Hepatocyte (in vitro differentiated cells): Measurements from ENCODE around the gene EXOC7. TPM values are rescaled to one million over a fixed set of nuclear protein-coding genes. Genes with fewer than 3 reads are reported as not detected.

Source experiments
- DNase-seq: peaks from one replicate; pipeline ENCODE4 v3.0.0-alpha.2; 2016; ENCODE audit warnings: low spot score
- H2AFZ ChIP-seq: fragments of 200-600 bp; sonication (generic); 2 replicates; pipeline ENCODE4 v1.6.0; 2016; ENCODE audit warnings: antibody characterized with exemption, mild to moderate bottlenecking
- H3K27ac ChIP-seq: fragments of 200-600 bp; sonication (generic); 2 replicates; pipeline ENCODE4 v1.5.1; 2016; ENCODE audit warnings: mild to moderate bottlenecking
- H3K27me3 ChIP-seq: fragments of 200-600 bp; sonication (generic); 2 replicates; pipeline ENCODE4 v1.6.1; 2016
- H3K36me3 ChIP-seq: fragments of 200-600 bp; sonication (generic); replicated peaks from 2 replicates; pipeline ENCODE4 v1.5.1; 2016; ENCODE audit warnings: low read depth; ENCODE audit not compliant: insufficient read depth
- H3K4me1 ChIP-seq: fragments of 200-600 bp; sonication (generic); 2 replicates; pipeline ENCODE4 v1.5.1; 2016; ENCODE audit warnings: mild to moderate bottlenecking, moderate library complexity; ENCODE audit not compliant: insufficient read depth
- H3K4me2 ChIP-seq: fragments of 200-600 bp; sonication (generic); 2 replicates; pipeline ENCODE4 v1.6.0; 2016
- H3K4me3 ChIP-seq: fragments of 200-600 bp; sonication (generic); 2 replicates; pipeline ENCODE4 v1.5.1; 2016; ENCODE audit warnings: mild to moderate bottlenecking
- H3K79me2 ChIP-seq: fragments of 200-600 bp; sonication (generic); 2 replicates; pipeline ENCODE4 v1.6.0; 2017; ENCODE audit warnings: mild to moderate bottlenecking
- H3K9me2 ChIP-seq: fragments of 200-600 bp; sonication (generic); replicated peaks from 2 replicates; pipeline ENCODE4 v1.6.0; 2017; ENCODE audit warnings: mild to moderate bottlenecking; ENCODE audit not compliant: insufficient read depth
- H3K9me3 ChIP-seq: fragments of 200-600 bp; sonication (generic); 2 replicates; pipeline ENCODE4 v1.5.1; 2016; ENCODE audit warnings: low read depth, mild to moderate bottlenecking
- H4K20me1 ChIP-seq: fragments of 200-600 bp; sonication (generic); 2 replicates; pipeline ENCODE4 v1.6.0; 2016; ENCODE audit warnings: mild to moderate bottlenecking; ENCODE audit not compliant: insufficient read depth, poor library complexity, severe bottlenecking
- CTCF ChIP-seq: fragments of 200-600 bp; sonication (generic); IDR thresholded peaks from 2 replicates; pipeline ENCODE4 v1.5.1; 2016; ENCODE audit warnings: antibody characterized with exemption, mild to moderate bottlenecking; ENCODE audit not compliant: poor library complexity
- EZH2 ChIP-seq: fragments of 200-600 bp; sonication (generic); IDR thresholded peaks from 2 replicates; pipeline ENCODE4 v1.6.1; 2016; ENCODE audit warnings: antibody characterized with exemption, mild to moderate bottlenecking, borderline replicate concordance
- EZH2phosphoT487 ChIP-seq: fragments of 200-600 bp; sonication (generic); IDR thresholded peaks from one replicate; pipeline ENCODE4 v1.6.1; 2018; ENCODE audit warnings: antibody characterized with exemption, mild to moderate bottlenecking, low read depth, moderate library complexity; ENCODE audit not compliant: unreplicated experiment, severe bottlenecking
- WGBS: methylation state at CpG from one replicate; pipeline ENCODE4 v1.1.6; 2016; ENCODE audit warnings: low lambda C conversion rate; ENCODE audit errors: missing lambda C conversion rate; 5-methylcytosine and 5-hydroxymethylcytosine counted together
- polyA plus RNA-seq: library from polyadenylated mRNA; unstranded; fragments of >200 nt; fragmentation: Nextera tagmentation; extraction: Ambion mirVana; gene quantifications from 2 replicates; pipeline ENCODE4 v1.2.1, GENCODE V29; 2016
- total RNA-seq: library from RNA; depleted of rRNA; stranded (reverse); fragments of >200 nt; gene quantifications from 2 replicates; pipeline ENCODE4 v1.2.3, GENCODE V29; 2014

EXOC7 gene
- total and polyA plus RNA-seq, 2 experiments from 2014 or later = 92.9 to 95.6 TPM

GRCh38 chr17:76131051-76131691 lies 27.6 kb upstream of the EXOC7 start:
- H3K4me1 ChIP-seq = peaks cover 14% of the 10 kb centered on the region
- no peaks in the 10 kb centered on the region for H4K20me1 ChIP-seq
- no peak for DNase-seq
- H3K36me3 ChIP-seq = no peaks in the 10 kb centered on the region
- H3K27ac ChIP-seq = no peak overlapping the region
- TF ChIP-seq EZH2phosphoT487 (no peak), CTCF (no peak), EZH2 (no peak)
- 52% methylated on average over 18 of the region's 21 CpGs for WGBS
- no peak overlapping the region for H3K4me2 ChIP-seq
- no peak overlapping the region for H3K4me3 ChIP-seq
- H2AFZ ChIP-seq = no peak overlapping the region
- H3K9me2 ChIP-seq = no peaks in the 10 kb centered on the region
- peaks cover 38% of the 10 kb centered on the region for H3K27me3 ChIP-seq
- H3K9me3 ChIP-seq = no peaks in the 10 kb centered on the region
- no peaks in the 10 kb centered on the region for H3K79me2 ChIP-seq

DNA sequence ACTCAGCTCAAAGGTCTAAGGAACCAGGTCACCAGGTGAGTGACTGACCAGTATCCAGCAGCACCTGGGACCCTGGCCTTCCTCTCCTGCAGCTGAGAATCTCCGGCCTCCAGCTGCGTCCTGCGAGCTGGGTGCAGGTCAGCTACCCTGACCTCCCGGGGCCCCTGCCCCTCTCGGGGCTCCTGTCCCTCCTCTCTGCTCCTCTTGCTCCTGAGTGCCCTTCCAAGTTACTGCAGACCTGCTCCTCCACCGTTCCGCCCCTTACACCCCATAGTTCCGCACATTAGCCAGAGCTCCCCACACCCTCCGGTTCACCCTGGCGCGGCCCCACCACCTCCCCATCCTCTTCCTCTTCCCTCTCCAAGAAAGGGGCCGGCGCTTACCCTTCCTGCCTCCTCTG lies 26.9 kb upstream of the EXOC7 start:
- DNase-seq = no peak
- Histone ChIP-seq H3K79me2 (no peaks in the 10 kb centered on the region), H3K4me2 (no peak overlapping the region), H3K27me3 (peaks cover 36% of the 10 kb centered on the region), H3K9me3 (no peaks in the 10 kb centered on the region), H2AFZ (no peak overlapping the region), H3K27ac (no peak overlapping the region), H3K4me3 (no peak overlapping the region), H4K20me1 (no peaks in the 10 kb centered on the region), H3K9me2 (no peaks in the 10 kb centered on the region), H3K36me3 (no peaks in the 10 kb centered on the region), H3K4me1 (peaks cover 14% of the 10 kb centered on the region)
- no peak for TF ChIP-seq EZH2
- no peak for TF ChIP-seq CTCF
- TF ChIP-seq EZH2phosphoT487 = no peak
- WGBS = 64% methylated on average over 13 of the region's 13 CpGs

- Histone ChIP-seq H3K27me3 (peaks cover 2% of the 10 kb centered on the region), H3K4me1 (peaks cover 3% of the 10 kb centered on the region), H3K4me2 (no peak overlapping the region), H3K36me3 (no peaks in the 10 kb centered on the region), H3K9me2 (no peaks in the 10 kb centered on the region), H3K4me3 (no peak overlapping the region), H2AFZ (no peak overlapping the region), H3K9me3 (no peaks in the 10 kb centered on the region), H3K27ac (no peak overlapping the region), H4K20me1 (no peaks in the 10 kb centered on the region), H3K79me2 (no peaks in the 10 kb centered on the region)
- DNase-seq = no peak
- 100% methylated on average over 1 of the region's 1 CpG for WGBS
- TF ChIP-seq EZH2phosphoT487 = no peak
- no peak for TF ChIP-seq EZH2
- no peak for TF ChIP-seq CTCF
Observed at GRCh38 chr17:76125922-76126321, 22.3 kb upstream of the EXOC7 start.

DNA sequence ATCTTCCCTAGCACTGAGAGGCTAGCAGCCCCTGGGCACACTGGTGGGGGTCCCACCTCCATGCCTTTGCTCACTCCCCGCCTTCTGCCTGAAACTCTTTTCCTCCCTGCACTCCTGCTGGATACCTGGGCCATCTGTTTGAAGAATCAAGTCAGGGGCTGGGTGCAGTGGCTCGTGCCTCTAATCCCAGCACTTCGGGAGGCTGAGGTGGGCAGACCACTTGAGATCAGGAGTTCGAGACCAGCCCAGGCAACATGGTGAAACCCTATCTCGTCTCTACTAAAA lies 21.7 kb upstream of the EXOC7 start:
- Histone ChIP-seq H3K36me3 (no peaks in the 10 kb centered on the region), H3K79me2 (no peaks in the 10 kb centered on the region), H3K27me3 (no peaks in the 10 kb centered on the region), H3K4me3 (no peak overlapping the region), H3K9me2 (no peaks in the 10 kb centered on the region), H3K4me1 (peaks cover 3% of the 10 kb centered on the region), H3K9me3 (no peaks in the 10 kb centered on the region), H3K4me2 (no peak overlapping the region), H4K20me1 (no peaks in the 10 kb centered on the region), H2AFZ (no peak overlapping the region), H3K27ac (no peak overlapping the region)
- no peak for DNase-seq
- WGBS = 84% methylated on average over 5 of the region's 5 CpGs
- TF ChIP-seq EZH2phosphoT487 (no peak), EZH2 (no peak), CTCF (no peak)
